ENCODE results near the gene BANF2.

Gene BANF2

GRCh38 chr20:17710379-17711266 is 10.9 kb downstream of the BANF2 start:
- no peak for DNase-seq

GRCh38 chr20:17711267-17711627 is 11.5 kb downstream of the BANF2 start:
- no peak for DNase-seq

GRCh38 chr20:17712201-17712600 is 12.4 kb downstream of the BANF2 start:
- no peak for DNase-seq

DNA sequence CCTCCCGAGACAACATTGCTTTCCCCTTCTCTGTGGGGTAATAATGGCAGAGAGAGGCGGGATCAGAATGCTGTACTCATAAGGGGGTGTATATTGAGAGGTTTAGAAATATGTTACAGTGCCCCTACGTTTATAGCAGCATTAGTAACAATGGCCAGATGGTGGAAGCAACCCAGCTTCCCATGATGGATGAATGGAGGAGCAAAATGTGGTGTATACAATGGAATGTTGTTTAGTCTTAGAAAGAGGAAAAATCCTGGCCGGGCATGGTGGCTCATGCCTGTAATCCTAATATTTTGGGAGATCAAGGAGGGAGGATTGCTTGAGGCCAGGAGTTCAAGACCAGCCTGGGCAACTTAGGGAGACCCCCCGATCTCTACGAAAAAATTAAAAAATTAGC is 12.9 kb downstream of the BANF2 start:
- no peak for DNase-seq

GRCh38 chr20:17714597-17714996 is 14.8 kb downstream of the BANF2 start:
- DNase-seq: no peak

GRCh38 chr20:17715075-17715474 is 15.3 kb downstream of the BANF2 start:
- DNase-seq: no peak

DNA sequence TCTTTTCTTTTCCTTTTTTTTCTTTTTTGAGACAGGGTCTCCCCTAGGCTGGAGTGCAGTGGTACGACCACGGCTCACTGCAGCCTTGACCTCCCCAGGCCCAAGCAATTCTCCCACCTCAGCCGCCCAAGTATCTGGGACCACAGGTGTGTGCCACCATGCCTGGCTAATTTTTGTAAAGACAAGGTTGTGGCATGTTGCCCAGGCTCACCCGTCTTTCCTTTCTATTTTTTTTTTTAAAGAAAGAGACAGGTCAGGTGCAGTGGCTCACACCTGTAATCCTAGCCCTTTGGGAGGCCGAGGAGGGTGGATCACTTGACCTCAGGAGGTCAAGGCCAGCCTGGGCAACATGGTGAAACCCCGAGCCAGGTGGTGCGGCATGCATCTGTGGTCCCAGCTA is 16.6 kb downstream of the BANF2 start:
- DNase-seq: no peak

DNA sequence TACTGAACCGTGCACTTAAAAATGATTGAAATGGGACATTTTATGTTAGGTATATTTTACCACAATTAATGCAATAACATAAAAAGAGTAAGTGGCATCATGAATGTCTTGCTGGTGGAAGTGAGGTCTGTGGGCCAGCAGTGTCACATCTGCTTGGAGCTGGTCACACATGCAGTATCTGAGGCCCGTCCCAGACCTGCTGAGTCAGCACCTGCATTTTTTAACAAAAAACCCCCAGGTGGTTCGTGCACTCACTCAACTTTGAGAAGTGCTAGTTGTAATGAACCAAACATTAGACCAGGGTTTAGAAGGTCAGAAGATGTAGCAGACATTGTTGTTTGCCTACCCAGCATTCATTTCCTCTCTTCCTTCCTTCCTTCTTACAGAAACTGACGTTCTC is 21.0 kb downstream of the BANF2 start:
- no peak for DNase-seq

DNA sequence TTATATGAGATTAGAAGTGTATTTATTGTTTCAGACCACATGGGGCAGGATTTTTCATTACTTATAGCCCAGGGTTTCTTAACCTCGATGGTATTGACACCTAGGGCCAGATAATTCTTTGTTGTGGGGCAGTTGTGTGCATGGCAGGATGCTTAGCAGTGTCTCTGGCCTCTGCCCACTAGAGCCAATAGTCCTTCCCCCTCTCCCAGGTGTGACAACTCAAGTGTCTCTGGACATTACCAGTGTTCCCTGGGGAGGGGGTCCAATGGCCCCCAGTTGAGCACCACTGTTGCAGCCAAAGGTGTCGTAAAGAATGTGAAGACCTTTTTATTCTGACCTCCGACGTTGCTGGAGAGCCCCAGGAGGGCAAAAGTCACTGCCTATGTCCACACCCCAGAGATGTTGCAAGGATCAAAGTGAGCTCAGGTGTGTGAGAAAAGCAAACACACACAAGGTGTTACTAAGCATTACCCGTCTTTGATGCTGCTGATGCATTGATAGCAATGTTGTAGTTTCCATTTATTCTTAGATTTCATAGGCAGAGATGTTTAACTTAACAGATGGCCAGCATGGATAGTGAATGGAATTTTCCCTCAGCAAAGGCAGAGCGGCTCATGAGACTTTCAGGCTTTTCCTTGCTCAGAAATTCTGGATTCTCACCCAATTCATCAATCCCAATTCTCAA is 22.2 kb downstream of the BANF2 start:
- DNase-seq: no peak

DNA sequence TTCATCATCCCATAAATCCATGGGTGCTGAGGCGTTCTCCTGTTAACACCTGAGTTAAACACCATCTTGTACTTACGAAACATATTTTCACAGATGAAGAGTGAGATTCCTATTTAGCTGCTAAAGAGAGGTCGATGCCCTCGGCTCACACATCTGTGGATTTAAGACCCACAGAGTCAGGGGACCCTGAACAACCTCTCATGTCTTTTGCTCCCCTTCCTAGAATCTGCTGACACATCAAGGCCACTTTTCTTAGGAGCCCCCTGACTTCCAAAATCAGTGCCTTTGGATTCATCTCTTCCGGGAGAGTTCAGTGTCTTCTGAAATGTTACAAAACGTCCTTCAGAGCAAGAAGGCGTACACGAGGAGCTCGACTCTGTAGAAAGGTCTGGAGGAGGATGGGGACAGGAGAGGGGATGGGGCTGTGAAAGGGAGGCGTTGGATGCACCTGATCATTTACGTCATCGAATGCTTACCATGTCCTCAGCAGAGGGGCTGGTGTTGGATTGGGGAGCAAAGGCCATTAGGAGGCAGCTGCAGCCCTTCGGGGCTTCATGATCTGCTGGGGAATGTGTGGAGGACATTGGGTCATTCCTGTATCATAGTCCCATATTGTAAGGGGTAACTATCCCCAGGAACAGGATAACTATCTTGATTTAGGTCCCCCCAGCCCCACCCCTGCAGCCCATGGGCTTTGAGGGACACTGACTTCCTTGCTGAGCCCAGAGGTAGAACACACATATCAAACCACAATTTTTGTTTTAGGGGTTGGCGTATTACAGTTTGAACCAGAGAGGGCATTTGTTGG is 22.9 kb downstream of the BANF2 start:
- DNase-seq: no peak

- no peak for DNase-seq
Observed at GRCh38 chr20:17723301-17723691, 23.5 kb downstream of the BANF2 start.

DNA sequence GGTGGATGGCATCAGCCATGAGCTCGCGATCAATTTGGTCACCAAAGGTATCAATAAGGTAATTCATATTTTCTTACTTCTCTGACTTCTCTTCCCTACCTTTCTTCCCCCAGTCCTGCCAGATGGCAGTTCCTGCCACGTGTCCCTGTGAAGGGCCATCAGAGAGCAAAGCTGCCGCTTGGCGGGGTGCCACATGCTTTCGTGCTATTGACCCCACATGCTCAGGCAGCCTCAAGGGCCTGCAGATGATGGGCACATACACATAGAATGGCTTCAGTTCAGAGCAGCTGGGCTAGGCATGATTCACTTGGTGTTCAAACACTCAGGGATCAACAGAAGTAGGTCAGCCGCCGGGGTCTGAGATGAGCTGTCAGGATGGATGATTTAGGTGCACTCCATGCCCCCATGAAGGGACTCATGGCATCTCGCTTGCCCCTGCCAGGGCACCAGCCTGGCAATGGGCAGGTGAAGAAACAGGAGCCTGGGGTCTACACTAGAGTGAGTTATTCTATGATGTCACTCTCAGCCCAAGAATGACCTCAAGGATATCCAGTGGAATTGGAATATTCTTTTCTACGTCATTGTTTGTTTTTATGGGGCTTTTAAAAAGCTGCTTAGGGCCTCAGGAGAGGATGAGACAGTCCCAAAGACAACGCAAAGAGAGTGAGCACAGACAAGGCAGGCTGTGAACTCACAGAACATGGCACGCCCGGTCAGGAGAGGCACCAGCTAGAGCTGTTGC is 25.5 kb downstream of the BANF2 start:
- DNase-seq: no peak

DNA sequence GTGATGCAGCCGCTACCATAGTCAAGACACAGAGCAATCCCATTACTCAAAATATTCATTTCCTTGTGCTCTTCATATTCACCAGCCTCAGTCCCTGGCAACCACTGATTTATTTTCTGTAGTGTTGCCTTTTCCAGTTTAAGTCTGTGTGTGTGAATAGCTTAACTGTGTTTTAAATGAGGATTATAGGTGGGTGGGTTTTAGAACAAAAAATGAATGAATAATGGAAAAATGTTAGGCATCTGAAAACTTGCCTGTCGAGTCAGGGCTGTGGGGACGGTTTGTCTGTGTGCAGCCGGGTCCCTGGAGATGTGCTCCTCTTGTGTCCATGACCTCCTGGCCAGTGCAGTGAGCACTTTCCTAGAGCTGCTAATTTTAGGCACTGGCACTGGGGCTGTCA is 27.1 kb downstream of the BANF2 start:
- DNase-seq: no peak

DNA sequence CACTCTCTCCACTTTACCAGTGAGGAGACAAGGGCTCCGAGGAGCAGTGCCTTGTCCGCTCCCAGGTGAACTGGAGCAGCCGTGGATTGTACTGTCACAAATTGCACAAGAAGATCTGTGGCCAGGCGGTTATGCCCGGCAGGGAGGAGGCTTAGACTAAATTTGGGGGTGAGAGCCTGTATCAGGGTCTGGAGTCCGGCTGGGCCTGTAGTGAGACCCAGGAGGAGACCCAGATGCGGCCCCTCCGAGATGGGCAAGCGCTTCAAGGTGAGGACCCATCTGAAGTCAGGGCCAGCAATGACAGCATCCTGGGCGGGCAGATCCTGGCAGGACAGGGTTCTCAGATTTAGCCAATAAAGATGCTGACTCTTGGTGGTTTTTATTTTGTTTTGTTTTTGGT is 27.6 kb downstream of the BANF2 start:
- DNase-seq: no peak

DNA sequence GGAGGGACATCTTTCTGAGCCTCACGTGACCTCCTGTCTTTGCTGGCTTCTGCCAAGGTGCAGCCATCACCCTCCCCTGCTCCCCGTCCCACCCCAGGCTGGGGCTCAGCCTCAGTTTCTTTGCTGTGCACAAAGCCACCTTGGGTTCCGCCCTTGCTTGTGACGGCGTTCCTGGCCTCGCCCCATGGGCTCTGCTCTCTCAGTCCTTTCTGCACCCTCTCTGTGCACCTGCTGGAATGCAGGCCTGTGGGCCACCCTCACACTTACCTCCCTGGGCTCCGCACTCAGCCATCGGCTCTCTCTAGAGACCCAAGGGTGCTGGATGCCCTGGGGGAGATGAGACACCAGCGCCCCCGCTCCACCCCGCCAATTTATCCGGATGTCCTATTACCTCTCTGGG is 28.3 kb downstream of the BANF2 start:
- no peak for DNase-seq

GRCh38 chr20:17730071-17730470 is 30.3 kb downstream of the BANF2 start:
- DNase-seq: no peak

GRCh38 chr20:17731233-17731632 is 31.5 kb downstream of the BANF2 start:
- no peak for DNase-seq

- DNase-seq: no peak
Observed at GRCh38 chr20:17732907-17733521, 33.2 kb downstream of the BANF2 start.

GRCh38 chr20:17733767-17734304 is 34.1 kb downstream of the BANF2 start:
- DNase-seq: no peak

- DNase-seq: no peak
Observed at GRCh38 chr20:17734374-17734773, 34.6 kb downstream of the BANF2 start.

- DNase-seq: no peak
Observed at GRCh38 chr20:17735206-17735804, 35.5 kb downstream of the BANF2 start.

Measured in cerebellar nuclear complex (tissue), 1 donor.